IMR-90 (cell line): ENCODE results near the gene RNASE7. TPM values are rescaled to one million over a fixed set of nuclear protein-coding genes. Genes with fewer than 3 reads are reported as not detected.

Experiments
- ATAC-seq: fragments of 200-7000 bp; cut with Tn5 transposase; 2 replicates; pipeline ENCODE4 v1.9.1; 2020; ENCODE audit warnings: low read depth, mild to moderate bottlenecking, moderate library complexity
- BruUV-seq: library from RNA; stranded (reverse); fragments of 400-500 nt; replicated peaks from 2 replicates; lab custom pipeline; 2021; lab: Mats Ljungman, UMichigan
- CTCF ChIA-PET: fragments of 300-600 bp; formaldehyde crosslinking; extraction: SDS; loops from one replicate; lab custom pipeline; 2021; ENCODE audit warnings: antibody characterized with exemption; lab: Yijun Ruan, JAX
- POLR2A ChIA-PET: fragments of 300-600 bp; sonication (Branson Sonifier 250); formaldehyde crosslinking; loops from one replicate; lab custom pipeline; 2022; ENCODE audit warnings: antibody characterized with exemption; ENCODE audit not compliant: unreplicated experiment; lab: Charles Lee
- DNase-seq: peaks from one replicate; pipeline ENCODE4 v3.0.0; 2013
- H2AFZ ChIP-seq: replicated peaks from 2 replicates; pipeline ENCODE3; 2013; ENCODE audit warnings: low read length, mild to moderate bottlenecking; ENCODE audit not compliant: poor library complexity
- H2AK5ac ChIP-seq: 2 replicates; pipeline ENCODE4 v1.6.1; 2013; ENCODE audit warnings: low read depth, low read length, inconsistent platforms
- H2AK9ac ChIP-seq: replicated peaks from 2 replicates; pipeline ENCODE3; 2013; ENCODE audit warnings: mild to moderate bottlenecking, low read depth, low read length, moderate library complexity; ENCODE audit not compliant: poor library complexity
- H2BK120ac ChIP-seq: 2 replicates; pipeline ENCODE4 v1.6.1; 2013; ENCODE audit warnings: low read depth, low read length, inconsistent platforms
- H2BK15ac ChIP-seq: 3 replicates; pipeline ENCODE4 v1.6.1; 2013; ENCODE audit warnings: low read depth, low read length, inconsistent platforms
- H2BK20ac ChIP-seq: 2 replicates; pipeline ENCODE4 v1.6.1; 2013; ENCODE audit warnings: low read depth, mild to moderate bottlenecking, inconsistent platforms, low read length, moderate library complexity
- H2BK5ac ChIP-seq: 2 replicates; pipeline ENCODE4 v1.6.1; 2013; ENCODE audit warnings: mild to moderate bottlenecking, low read depth, low read length, inconsistent platforms; ENCODE audit not compliant: poor library complexity, severe bottlenecking
- H3K14ac ChIP-seq: replicated peaks from 2 replicates; pipeline ENCODE4 v1.6.1; 2013; ENCODE audit warnings: low read depth, low read length, inconsistent platforms
- H3K18ac ChIP-seq: 2 replicates; pipeline ENCODE4 v1.6.1; 2013; ENCODE audit warnings: low read depth, low read length, control low read depth
- H3K23ac ChIP-seq: 2 replicates; pipeline ENCODE4 v1.6.1; 2013; ENCODE audit warnings: low read depth, low read length, inconsistent platforms
- H3K27ac ChIP-seq: 2 replicates; pipeline ENCODE4 v1.5.1; 2013; ENCODE audit warnings: mild to moderate bottlenecking, control low read depth, low read length; ENCODE audit not compliant: insufficient read depth
- H3K27me3 ChIP-seq: 2 replicates; pipeline ENCODE4 v1.6.1; 2013; ENCODE audit warnings: low read length; ENCODE audit not compliant: control insufficient read depth, insufficient read depth
- H3K36me3 ChIP-seq: 2 replicates; pipeline ENCODE4 v1.6.1; 2013; ENCODE audit warnings: low read length, mixed read lengths; ENCODE audit not compliant: control insufficient read depth, insufficient read depth
- H3K4ac ChIP-seq: 2 replicates; pipeline ENCODE4 v1.6.1; 2013; ENCODE audit warnings: low read depth, low read length, inconsistent platforms
- H3K4me1 ChIP-seq: 2 replicates; pipeline ENCODE4 v1.6.1; 2013; ENCODE audit warnings: low read length, mixed read lengths; ENCODE audit not compliant: control insufficient read depth, insufficient read depth
- H3K4me2 ChIP-seq: 2 replicates; pipeline ENCODE4 v1.6.1; 2013; ENCODE audit warnings: low read depth, mild to moderate bottlenecking, control low read depth, low read length, moderate library complexity
- H3K4me3 ChIP-seq: 2 replicates; pipeline ENCODE4 v1.5.1; 2013; ENCODE audit warnings: low read depth, mild to moderate bottlenecking, control low read depth, low read length, moderate library complexity; ENCODE audit not compliant: insufficient read depth
- H3K56ac ChIP-seq: 2 replicates; pipeline ENCODE4 v1.6.1; 2013; ENCODE audit warnings: low read length, inconsistent platforms; ENCODE audit not compliant: insufficient read depth; ENCODE audit errors: extremely low read depth
- H3K79me1 ChIP-seq, 2 experiments: 2 replicates each; pipeline ENCODE4 v1.6.1; 2013; ENCODE audit warnings: low read length in 2 of 2, inconsistent platforms in 1 of 2, low read depth in 1 of 2
- H3K9ac ChIP-seq: 2 replicates; pipeline ENCODE4 v1.6.1; 2013; ENCODE audit warnings: low read depth, low read length, control low read depth
- H3K9me1 ChIP-seq: 2 replicates; pipeline ENCODE4 v1.6.1; 2013; ENCODE audit warnings: low read length, inconsistent platforms; ENCODE audit not compliant: insufficient read depth
- H3K9me3 ChIP-seq: 2 replicates; pipeline ENCODE4 v1.6.1; 2013; ENCODE audit warnings: low read length; ENCODE audit not compliant: control insufficient read depth, insufficient read depth
- H4K20me1 ChIP-seq: 2 replicates; pipeline ENCODE4 v1.6.1; 2013; ENCODE audit warnings: low read length, inconsistent platforms; ENCODE audit not compliant: insufficient read depth
- H4K5ac ChIP-seq: 2 replicates; pipeline ENCODE4 v1.6.1; 2013; ENCODE audit warnings: mild to moderate bottlenecking, low read depth, low read length, control low read depth
- H4K8ac ChIP-seq, 2 experiments: 2 replicates each; pipeline ENCODE4 v1.6.1; 2013; ENCODE audit warnings: low read depth in 2 of 2, low read length in 2 of 2, control low read depth in 1 of 2, inconsistent platforms in 1 of 2
- H4K91ac ChIP-seq: 2 replicates; pipeline ENCODE4 v1.6.1; 2013; ENCODE audit warnings: low read depth, low read length, inconsistent platforms; ENCODE audit not compliant: insufficient read depth
- CEBPB ChIP-seq: IDR thresholded peaks from 2 replicates; pipeline ENCODE4 v1.6.1; 2012; ENCODE audit warnings: low read depth, low read length, improper control_type of control experiment
- ELK1 ChIP-seq: fragments of 150-350 bp; IDR thresholded peaks from 2 replicates; pipeline ENCODE4 v1.6.1; 2016; ENCODE audit warnings: low read depth, mild to moderate bottlenecking, low read length, moderate library complexity, borderline replicate concordance
- FOS ChIP-seq: fragments of 150-350 bp; IDR thresholded peaks from 2 replicates; pipeline ENCODE4 v1.6.1; 2016; ENCODE audit warnings: low read depth, low read length
- MXI1 ChIP-seq: IDR thresholded peaks from 2 replicates; pipeline ENCODE4 v1.6.1; 2012; ENCODE audit warnings: low read depth, mild to moderate bottlenecking, low read length, moderate library complexity, borderline replicate concordance
- NFE2L2 ChIP-seq: fragments of 150-350 bp; IDR thresholded peaks from 2 replicates; pipeline ENCODE4 v1.6.1; 2016; ENCODE audit warnings: low read depth, mild to moderate bottlenecking, low read length
- SMC3 ChIP-seq: fragments of 150-350 bp; IDR thresholded peaks from 2 replicates; pipeline ENCODE4 v1.6.1; 2016; ENCODE audit warnings: low read depth, mild to moderate bottlenecking, antibody characterized with exemption, low read length, moderate library complexity
- WGBS, 2 experiments: methylation state at CpG; one replicate each; pipeline versions ENCODE4 v1.1.5 to v1.1.7; 2013; ENCODE audit warnings: missing lambda C conversion rate in 2 of 2; ENCODE audit not compliant: insufficient read length in 1 of 2; ENCODE audit errors: extremely low coverage in 2 of 2; 5-methylcytosine and 5-hydroxymethylcytosine counted together
- dilution Hi-C: fragments of 300-500 bp; cut with HindIII; formaldehyde crosslinking; loops from one replicate; pipeline ENCODE4 v1.14.3; 2018; ENCODE audit warnings: low sequenced_read_pairs; ENCODE audit not compliant: unreplicated experiment
- in situ Hi-C: fragments of 300-500 bp; cut with MboI; formaldehyde crosslinking; loops from 3 replicates; pipeline ENCODE4 v1.14.3; 2019; ENCODE audit warnings: low sequenced_read_pairs, inconsistent platforms, mixed read lengths
- intact Hi-C: fragments of 100-400 bp; cut with micrococcal nuclease; formaldehyde crosslinking; loops from 2 replicates; pipeline ENCODE4 v1.10.0; 2022
- polyA plus RNA-seq, 3 experiments: library from polyadenylated mRNA; depleted of rRNA; stranded (reverse); fragments of >200 nt; gene quantifications; 2 replicates each; pipeline ENCODE4 v1.2.3, GENCODE V29; 2012; ENCODE audit warnings: low replicate concordance in 1 of 3
- total RNA-seq: library from RNA; depleted of rRNA; stranded (reverse); fragments of >200 nt; gene quantifications from 2 replicates; pipeline ENCODE4 v1.2.3, GENCODE V29; 2012

The RNASE7 gene
- total and polyA plus RNA-seq, 2 of the 4 experiments (the other 2 are of a cell fraction) = not detected

DNA sequence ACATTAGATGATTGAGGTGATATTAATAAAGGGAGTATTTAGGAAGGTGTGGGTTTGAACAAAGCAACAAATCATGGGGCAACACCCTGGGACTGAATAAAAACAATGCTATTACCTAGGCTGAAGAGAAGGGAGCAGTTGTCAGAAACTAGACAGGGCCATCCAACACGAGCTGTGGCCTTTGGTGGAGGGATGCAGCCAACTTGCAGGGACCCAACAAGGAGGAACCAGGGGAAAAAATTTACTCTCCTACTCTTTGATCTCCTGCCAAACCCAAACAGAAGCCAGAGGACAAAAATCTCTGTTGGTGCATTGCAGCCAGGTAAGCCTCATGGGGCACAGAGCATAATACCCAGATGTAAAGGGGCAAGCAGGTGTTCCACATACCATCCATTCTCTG is 31.0 kb upstream of the RNASE7 start:
- Histone ChIP-seq H3K9me3 (no peaks in the 10 kb centered on the region), H3K27ac (no peak overlapping the region), H2BK120ac (no peak overlapping the region), H4K91ac (no peak overlapping the region), H2AFZ (no peak overlapping the region), H3K23ac (no peak overlapping the region), H3K79me1 (no peaks in the 10 kb centered on the region), H4K5ac (no peak overlapping the region), H3K4me3 (no peak overlapping the region), H2BK15ac (no peak overlapping the region), H3K36me3 (no peaks in the 10 kb centered on the region), H3K18ac (no peak overlapping the region), H3K9ac (no peak overlapping the region), H2AK9ac (no peak overlapping the region), H2BK20ac (no peak overlapping the region), H3K56ac (no peak overlapping the region), H3K9me1 (no peaks in the 10 kb centered on the region), H3K4me2 (no peak overlapping the region), H2BK5ac (no peak overlapping the region), H2AK5ac (no peak overlapping the region), H4K20me1 (no peaks in the 10 kb centered on the region), H3K27me3 (peaks cover 19% of the 10 kb centered on the region), H3K14ac (no peak overlapping the region), H3K4me1 (no peaks in the 10 kb centered on the region), H4K8ac (no peak overlapping the region), H3K4ac (no peak overlapping the region)
- ATAC-seq (no peak), DNase-seq (no peak)
- TF ChIP-seq SMC3 = no peak
- TF ChIP-seq CEBPB = no peak
- no peak for TF ChIP-seq MXI1
- TF ChIP-seq ELK1 = no peak
- TF ChIP-seq NFE2L2 = no peak
- TF ChIP-seq FOS = no peak
- POLR2A ChIA-PET = no interaction called here
- no CpG with 5 or more reads among the region's 1 CpG for WGBS, 2 experiments
- dilution Hi-C loops (no loop called here), in situ Hi-C loops (no loop called here), intact Hi-C loops (no loop called here)
- CTCF ChIA-PET = interaction anchor here (0.6 to 2.3 kb wide), 3 partner anchors 40 to 92 kb away, joined by 3 to 7 read pairs (median 3); no protein-coding TSS in a partner anchor
- BruUV-seq = no TSS peak
